ENCODE data around the gene AUTS2. TPM values are rescaled to one million over a fixed set of nuclear protein-coding genes. Genes with fewer than 3 reads are reported as not detected.

Gene AUTS2
- total and polyA plus RNA-seq, 9 of the 15 experiments (the other 6 are each of a cell fraction or from before 2014, with no cell fraction given): 0.58 TPM; not detected in 8

- TF ChIP-seq ZNF41 (CRISPR knock-in tag; conservative IDR thresholded peaks at IDR 0.05): no peak
These were observed 266.0 kb downstream of the AUTS2 start (continued) for GRCh38 chr7:69864274-69864673.

GRCh38 chr7:69864822-69865221 lies 266.5 kb downstream of the AUTS2 start:
- H3K4me3 ChIP-seq: no peak overlapping the region
- FAIRE-seq: no peak
- no peak overlapping the region for H3K9ac ChIP-seq (ENCODE audit: insufficient read depth in 1 of 2, low read depth in 2 of 2, low read length in 2 of 2)
- ChIA-PET POLR2A (no interaction called here), CTCF (ENCODE audit: low intra/inter-chr PET ratio) (no interaction called here)
- no peak for DNase-seq (ENCODE audit: extremely low read depth in 1 of 4, low spot score in 3 of 4)
- no peaks in the 10 kb centered on the region for H4K20me1 ChIP-seq (replicated peaks; ENCODE audit: control insufficient read depth, insufficient read depth, low read length)
- H3K4me2 ChIP-seq (ENCODE audit: insufficient read depth, low read length): no peak overlapping the region
- no peaks in the 10 kb centered on the region for H3K9me3 ChIP-seq (replicated peaks; ENCODE audit: control insufficient read depth, insufficient read depth, low read depth, low read length)
- H3K79me2 ChIP-seq (ENCODE audit: control insufficient read depth, insufficient read depth, low read length): no peaks in the 10 kb centered on the region
- 0% methylated on average over 4 of the region's 4 CpGs for WGBS (ENCODE audit: insufficient coverage, low coverage, missing lambda C conversion rate)
- no peak overlapping the region for H2AFZ ChIP-seq (ENCODE audit: low read depth, low read length)
- H3K36me3 ChIP-seq (ENCODE audit: control insufficient read depth, insufficient read depth, low read length): no peaks in the 10 kb centered on the region
- no peaks in the 10 kb centered on the region for H3K4me1 ChIP-seq (replicated peaks in 1 of 2; ENCODE audit: control insufficient read depth in 2 of 2, insufficient read depth in 2 of 2, low read length in 2 of 2)
- no peak for ATAC-seq
- in situ Hi-C loops (cut with MboI) (no loop called here), intact Hi-C loops (cut with micrococcal nuclease) (no loop called here)
- H3K27ac ChIP-seq (ENCODE audit: extremely low read depth, low read depth, low read length): no peak overlapping the region
- no TSS peak for BruUV-seq (replicated peaks)
- TF ChIP-seq CHCHD3 (CRISPR knock-in tag; IDR thresholded peaks at IDR 0.05) (no peak), KDM2B (CRISPR knock-in tag; IDR thresholded peaks at IDR 0.05) (no peak), NR2F6 (CRISPR knock-in tag; IDR thresholded peaks at IDR 0.05) (no peak), CEBPG (CRISPR knock-in tag; IDR thresholded peaks at IDR 0.05) (no peak), CEBPG (tag; conservative IDR thresholded peaks at IDR 0.05 in 1 of 2, IDR thresholded peaks at IDR 0.05 in 1 of 2) (no peak), ZNF449 (CRISPR knock-in tag; IDR thresholded peaks at IDR 0.05) (no peak), HBP1 (CRISPR knock-in tag; IDR thresholded peaks at IDR 0.05) (no peak), NCOA2 (IDR thresholded peaks at IDR 0.05; ENCODE audit: partially characterized antibody in 2 of 2) (no peak), POLR2B (IDR thresholded peaks at IDR 0.05; ENCODE audit: low read depth, partially characterized antibody) (no peak)
- TF ChIP-seq, protein P1, sequence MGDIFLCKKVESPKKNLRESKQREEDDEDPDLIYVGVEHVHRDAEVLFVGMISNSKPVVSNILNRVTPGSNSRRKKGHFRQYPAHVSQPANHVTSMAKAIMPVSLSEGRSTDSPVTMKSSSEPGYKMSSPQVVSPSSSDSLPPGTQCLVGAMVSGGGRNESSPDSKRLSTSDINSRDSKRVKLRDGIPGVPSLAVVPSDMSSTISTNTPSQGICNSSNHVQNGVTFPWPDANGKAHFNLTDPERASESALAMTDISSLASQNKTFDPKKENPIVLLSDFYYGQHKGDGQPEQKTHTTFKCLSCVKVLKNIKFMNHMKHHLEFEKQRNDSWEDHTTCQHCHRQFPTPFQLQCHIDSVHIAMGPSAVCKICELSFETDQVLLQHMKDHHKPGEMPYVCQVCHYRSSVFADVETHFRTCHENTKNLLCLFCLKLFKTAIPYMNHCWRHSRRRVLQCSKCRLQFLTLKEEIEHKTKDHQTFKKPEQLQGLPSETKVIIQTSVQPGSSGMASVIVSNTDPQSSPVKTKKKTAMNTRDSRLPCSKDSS (IDR thresholded peaks at IDR 0.05; ENCODE audit: low read depth, partially characterized antibody): no peak
- TF ChIP-seq, protein P2, sequence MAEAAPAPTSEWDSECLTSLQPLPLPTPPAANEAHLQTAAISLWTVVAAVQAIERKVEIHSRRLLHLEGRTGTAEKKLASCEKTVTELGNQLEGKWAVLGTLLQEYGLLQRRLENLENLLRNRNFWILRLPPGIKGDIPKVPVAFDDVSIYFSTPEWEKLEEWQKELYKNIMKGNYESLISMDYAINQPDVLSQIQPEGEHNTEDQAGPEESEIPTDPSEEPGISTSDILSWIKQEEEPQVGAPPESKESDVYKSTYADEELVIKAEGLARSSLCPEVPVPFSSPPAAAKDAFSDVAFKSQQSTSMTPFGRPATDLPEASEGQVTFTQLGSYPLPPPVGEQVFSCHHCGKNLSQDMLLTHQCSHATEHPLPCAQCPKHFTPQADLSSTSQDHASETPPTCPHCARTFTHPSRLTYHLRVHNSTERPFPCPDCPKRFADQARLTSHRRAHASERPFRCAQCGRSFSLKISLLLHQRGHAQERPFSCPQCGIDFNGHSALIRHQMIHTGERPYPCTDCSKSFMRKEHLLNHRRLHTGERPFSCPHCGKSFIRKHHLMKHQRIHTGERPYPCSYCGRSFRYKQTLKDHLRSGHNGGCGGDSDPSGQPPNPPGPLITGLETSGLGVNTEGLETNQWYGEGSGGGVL (CRISPR knock-in tag; IDR thresholded peaks at IDR 0.05): no peak
- TF ChIP-seq, protein P3, sequence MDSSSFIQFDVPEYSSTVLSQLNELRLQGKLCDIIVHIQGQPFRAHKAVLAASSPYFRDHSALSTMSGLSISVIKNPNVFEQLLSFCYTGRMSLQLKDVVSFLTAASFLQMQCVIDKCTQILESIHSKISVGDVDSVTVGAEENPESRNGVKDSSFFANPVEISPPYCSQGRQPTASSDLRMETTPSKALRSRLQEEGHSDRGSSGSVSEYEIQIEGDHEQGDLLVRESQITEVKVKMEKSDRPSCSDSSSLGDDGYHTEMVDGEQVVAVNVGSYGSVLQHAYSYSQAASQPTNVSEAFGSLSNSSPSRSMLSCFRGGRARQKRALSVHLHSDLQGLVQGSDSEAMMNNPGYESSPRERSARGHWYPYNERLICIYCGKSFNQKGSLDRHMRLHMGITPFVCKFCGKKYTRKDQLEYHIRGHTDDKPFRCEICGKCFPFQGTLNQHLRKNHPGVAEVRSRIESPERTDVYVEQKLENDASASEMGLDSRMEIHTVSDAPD (CRISPR knock-in tag; IDR thresholded peaks at IDR 0.05): no peak
- no peaks in the 10 kb centered on the region for H3K27me3 ChIP-seq (ENCODE audit: control insufficient read depth in 2 of 2, insufficient read depth in 2 of 2, low read length in 2 of 2)
- H3K9me1 ChIP-seq (ENCODE audit: control insufficient read depth, insufficient read depth, low read length): no peaks in the 10 kb centered on the region
